SK-MEL-5 (cell line): ENCODE results near the gene PTTG1IP. TPM values are rescaled to one million over a fixed set of nuclear protein-coding genes. Genes with fewer than 3 reads are reported as not detected.

ENCODE experiments used
- DNase-seq: peaks from one replicate; pipeline ENCODE4 v3.0.0-alpha.2; 2016; ENCODE audit warnings: low read depth, low spot score
- in situ Hi-C: cut with HindIII; loops from 2 replicates; pipeline ENCODE4 v1.10.0; 2016; ENCODE audit warnings: low sequenced_read_pairs, high pct_unique_total_duplicates, low pct_unique_long_range_greater_than_20kb
- total RNA-seq: library from RNA; depleted of rRNA; stranded (reverse); fragments of >200 nt; shearing (Covaris generic); gene quantifications from 2 replicates; pipeline ENCODE4 v1.2.3, GENCODE V29; 2014

Gene PTTG1IP
- total RNA-seq, 1 experiment from 2014 or later: 970 TPM

GRCh38 chr21:44900559-44901251, 27.2 kb upstream of the PTTG1IP start:
- in situ Hi-C loops: no loop called here
- DNase-seq: no peak

DNA sequence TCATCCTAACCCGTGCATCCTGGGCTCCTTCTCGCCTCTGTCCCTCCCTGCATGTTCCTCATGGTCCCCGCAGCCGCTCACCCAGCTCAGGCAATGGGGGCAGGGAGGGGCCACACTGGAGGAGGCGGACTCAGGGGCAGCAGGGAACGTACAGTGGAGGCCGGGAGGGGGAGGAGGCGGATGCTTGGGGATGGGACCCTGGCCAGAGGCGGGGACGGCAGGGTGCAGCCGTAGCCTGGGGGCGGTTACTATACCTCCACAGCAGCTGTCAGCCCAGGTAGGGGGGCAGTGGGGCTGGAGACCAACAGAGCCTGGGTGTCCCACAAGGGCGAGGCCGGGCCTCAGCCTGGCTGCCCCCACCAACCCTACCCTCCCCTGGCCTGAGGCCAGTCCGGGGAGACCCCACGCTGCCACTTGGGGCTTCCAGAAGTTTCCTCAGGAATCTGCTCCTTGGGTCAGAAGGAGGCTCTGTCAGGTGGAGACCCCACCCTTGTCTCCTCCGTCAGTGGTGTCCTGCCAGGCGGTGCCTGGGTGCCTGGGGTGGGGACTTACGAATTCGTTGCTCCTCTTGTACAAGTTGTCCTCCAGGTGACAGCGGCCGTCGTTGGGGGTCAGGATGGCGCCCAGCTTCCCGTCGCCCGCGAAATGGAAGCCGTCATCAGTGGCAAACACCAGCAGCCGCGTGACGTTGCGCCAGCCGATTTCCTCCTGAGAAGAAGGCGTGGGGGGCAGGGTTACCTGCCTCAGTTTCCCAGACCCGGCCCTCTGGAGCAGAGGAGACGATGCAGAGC, 26.5 kb upstream of the PTTG1IP start:
- no peak for DNase-seq
- in situ Hi-C loops: no loop called here

DNA sequence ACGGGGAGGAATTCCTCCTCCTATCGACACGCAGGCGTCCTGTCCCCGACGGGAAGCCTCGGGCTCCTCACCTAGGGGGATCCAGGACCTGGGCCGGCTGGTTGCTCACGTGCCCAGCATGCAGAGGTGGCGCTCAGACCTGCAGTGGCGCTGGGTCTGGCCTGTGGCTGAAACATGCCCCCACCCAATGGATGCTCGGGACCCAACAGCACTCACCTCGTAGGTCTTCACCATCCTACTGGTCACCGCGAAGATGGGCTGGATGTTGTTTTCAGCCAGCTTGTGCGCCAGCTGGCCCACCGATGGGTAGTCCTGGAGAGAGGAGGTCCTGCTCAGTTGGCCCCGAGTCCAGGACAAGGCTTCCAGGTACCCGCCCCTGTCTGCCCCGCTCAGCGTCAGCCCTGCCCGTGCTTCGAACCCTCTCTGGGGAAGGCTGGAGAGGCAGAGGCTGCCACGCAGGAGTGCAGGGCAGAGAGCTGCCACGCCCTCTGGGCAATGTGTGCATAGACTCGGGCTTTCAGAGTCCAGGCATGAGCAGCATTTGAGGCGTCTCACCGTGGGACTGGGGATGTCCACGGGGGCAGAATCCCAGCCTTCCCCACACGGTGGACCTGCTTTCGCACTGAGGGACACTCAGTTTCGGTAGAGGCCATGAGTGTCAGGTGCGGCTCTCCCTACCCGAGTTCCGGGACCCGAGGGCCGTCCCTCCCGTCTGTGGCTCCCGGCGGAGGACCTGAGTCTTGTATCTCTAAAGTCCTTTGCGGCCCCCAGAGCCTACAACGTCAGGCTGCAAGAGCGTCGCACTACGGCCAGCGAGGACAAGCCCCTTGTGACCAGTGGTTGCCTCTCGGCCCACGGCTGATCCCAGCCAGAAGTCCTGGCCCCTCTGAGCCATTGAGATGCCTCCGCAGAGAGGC, 25.6 kb upstream of the PTTG1IP start:
- no peak for DNase-seq
- in situ Hi-C loops: no loop called here

DNA sequence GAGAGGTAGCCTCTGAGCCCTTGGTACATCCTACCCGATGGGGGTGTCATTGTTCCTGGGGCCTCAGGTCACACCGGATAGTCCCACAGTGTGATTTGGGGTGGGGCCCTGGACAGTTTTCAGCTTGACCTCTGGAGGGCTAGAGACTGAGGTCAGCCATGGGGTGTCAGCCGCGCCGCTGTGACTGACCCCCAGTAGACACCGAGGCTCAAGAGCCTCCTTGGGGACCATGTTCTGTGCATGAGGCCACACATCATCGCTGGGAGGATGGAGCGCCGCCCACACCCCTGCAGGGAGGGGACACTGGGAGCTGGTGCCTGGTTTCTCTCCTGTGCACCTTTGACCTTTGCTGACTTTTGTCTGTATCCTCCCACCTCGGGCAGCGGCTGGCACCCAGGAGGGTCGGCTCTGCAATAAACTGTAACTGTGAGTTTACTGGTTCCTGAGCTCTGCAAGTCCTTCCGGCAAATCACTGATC, 24.6 kb upstream of the PTTG1IP start:
- DNase-seq: no peak
- in situ Hi-C loops: no loop called here

DNA sequence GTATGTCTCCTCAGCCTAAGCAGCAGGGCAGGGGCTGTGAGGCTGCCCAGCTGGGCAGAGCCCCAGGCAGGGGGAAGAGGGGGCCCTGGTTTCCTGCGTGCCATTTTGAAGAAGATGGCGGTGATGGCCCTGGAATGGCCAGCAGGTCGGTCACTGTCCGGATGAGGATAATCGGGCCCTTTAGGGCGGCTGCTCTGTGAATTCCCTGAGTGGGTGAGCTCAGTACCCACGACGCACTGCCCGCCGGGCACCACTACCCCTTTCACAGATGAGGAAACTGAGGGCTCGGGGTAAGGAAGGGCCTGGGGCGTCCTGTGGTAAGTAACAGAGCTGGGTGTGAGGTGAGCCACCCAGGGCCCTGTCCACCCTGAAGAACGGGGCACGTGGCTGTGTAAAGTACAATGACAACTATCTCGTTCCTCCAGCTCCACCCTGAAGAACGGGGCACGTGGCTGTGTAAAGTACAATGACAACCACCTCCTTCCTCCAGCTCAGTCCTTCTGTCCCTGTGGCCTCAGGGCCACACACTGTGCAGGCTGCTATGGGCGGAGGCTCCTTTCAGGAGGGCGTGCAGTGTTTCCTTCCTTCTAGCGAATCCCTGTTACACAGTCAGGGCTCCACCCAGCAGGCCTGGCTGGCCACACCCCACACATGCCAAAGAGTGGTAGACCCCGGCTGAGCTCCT, 24.0 kb upstream of the PTTG1IP start:
- in situ Hi-C loops: no loop called here
- no peak for DNase-seq

DNA sequence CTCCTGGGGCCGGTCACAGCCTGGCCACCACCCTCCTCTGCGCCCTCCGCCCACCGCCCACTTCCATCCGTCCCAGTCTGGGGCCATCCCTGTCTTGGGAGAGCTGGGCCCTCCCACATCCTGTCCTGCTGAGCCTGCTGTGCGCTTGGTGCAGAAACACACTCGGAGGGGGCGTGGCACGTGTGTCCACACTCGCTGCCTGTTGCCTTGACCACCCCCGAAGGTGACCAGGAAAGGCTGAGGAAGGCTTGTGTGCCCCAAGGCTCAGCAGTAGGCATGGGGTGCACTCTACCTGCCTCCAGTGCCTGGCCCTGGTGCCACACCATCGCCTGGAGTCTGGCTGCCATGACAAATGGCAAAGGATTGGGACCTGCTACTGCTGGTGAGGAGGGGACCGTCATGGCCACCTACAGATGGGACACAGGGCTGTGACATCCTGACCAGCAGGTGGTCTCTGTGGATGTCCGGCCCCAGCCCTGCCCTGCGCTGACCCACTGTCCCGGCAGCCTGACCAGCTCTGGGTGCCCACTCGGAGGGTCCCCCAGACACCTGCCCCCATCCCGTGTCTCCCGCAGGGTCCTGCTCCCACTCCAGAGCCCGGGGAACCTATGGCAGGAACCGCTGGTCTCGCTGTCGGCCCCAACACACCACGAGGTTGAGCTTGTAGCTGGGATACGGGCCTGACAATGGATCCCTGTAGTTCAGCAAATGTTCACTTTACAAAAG, 23.2 kb upstream of the PTTG1IP start:
- DNase-seq: no peak
- in situ Hi-C loops: no loop called here

DNA sequence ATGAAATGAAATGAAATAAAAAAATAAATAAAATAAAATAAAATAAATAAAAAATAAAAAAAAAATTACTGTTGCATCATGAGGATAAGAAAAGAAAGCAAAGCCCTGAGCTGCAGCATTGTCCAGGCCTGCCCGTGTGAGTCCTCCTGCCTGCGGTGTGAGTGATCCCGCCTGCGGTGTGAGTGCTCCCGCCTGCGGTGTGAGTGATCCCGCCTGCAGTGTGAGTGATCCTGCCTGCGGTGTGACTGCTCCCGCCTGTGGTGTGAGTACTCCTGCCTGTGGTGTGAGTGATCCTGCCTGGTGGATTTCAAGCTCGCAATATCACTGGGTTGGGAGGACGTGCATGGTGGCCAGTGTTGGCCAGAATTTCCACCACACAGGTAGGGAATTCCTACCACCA, 22.4 kb upstream of the PTTG1IP start:
- no peak for DNase-seq
- in situ Hi-C loops: no loop called here

- DNase-seq: no peak
- in situ Hi-C loops: no loop called here
These were observed 21.3 kb upstream of the PTTG1IP start for GRCh38 chr21:44894687-44895302.

- in situ Hi-C loops: no loop called here
- DNase-seq: no peak
These were observed 20.6 kb upstream of the PTTG1IP start for GRCh38 chr21:44893948-44894656.

- in situ Hi-C loops: no loop called here
These were observed 19.7 kb upstream of the PTTG1IP start for GRCh38 chr21:44893278-44893556.

GRCh38 chr21:44892536-44893277, 19.2 kb upstream of the PTTG1IP start:
- peak; percentile 59 for DNase-seq
- in situ Hi-C loops: no loop called here

More at GRCh38 chr21:44893278-44893556, 19.7 kb upstream of the PTTG1IP start:
- no peak for DNase-seq

GRCh38 chr21:44892095-44892494, 18.6 kb upstream of the PTTG1IP start:
- DNase-seq: no peak
- in situ Hi-C loops: no loop called here

- in situ Hi-C loops: no loop called here
- DNase-seq: no peak
These were observed 18.1 kb upstream of the PTTG1IP start for GRCh38 chr21:44891631-44892031.

- in situ Hi-C loops: no loop called here
- no peak for DNase-seq
These were observed 17.6 kb upstream of the PTTG1IP start for GRCh38 chr21:44890961-44891541.

- in situ Hi-C loops: no loop called here
- no peak for DNase-seq
These were observed 16.9 kb upstream of the PTTG1IP start for GRCh38 chr21:44890338-44890931.
